IMR-90 (cell line): ENCODE data around the gene L1TD1. TPM values are rescaled to one million over a fixed set of nuclear protein-coding genes. Genes with fewer than 3 reads are reported as not detected.

Experiments
- ATAC-seq: fragments of 200-7000 bp; cut with Tn5 transposase; 2 replicates; pipeline ENCODE4 v1.9.1; 2020; ENCODE audit warnings: low read depth, mild to moderate bottlenecking, moderate library complexity
- BruUV-seq: library from RNA; stranded (reverse); fragments of 400-500 nt; replicated peaks from 2 replicates; lab custom pipeline; 2021; lab: Mats Ljungman, UMichigan
- CTCF ChIA-PET: fragments of 300-600 bp; formaldehyde crosslinking; extraction: SDS; loops from one replicate; lab custom pipeline; 2021; ENCODE audit warnings: antibody characterized with exemption; lab: Yijun Ruan, JAX
- POLR2A ChIA-PET: fragments of 300-600 bp; sonication (Branson Sonifier 250); formaldehyde crosslinking; loops from one replicate; lab custom pipeline; 2022; ENCODE audit warnings: antibody characterized with exemption; ENCODE audit not compliant: unreplicated experiment; lab: Charles Lee
- DNase-seq: peaks from one replicate; pipeline ENCODE4 v3.0.0; 2013
- H2AFZ ChIP-seq: replicated peaks from 2 replicates; pipeline ENCODE3; 2013; ENCODE audit warnings: low read length, mild to moderate bottlenecking; ENCODE audit not compliant: poor library complexity
- H2AK5ac ChIP-seq: 2 replicates; pipeline ENCODE4 v1.6.1; 2013; ENCODE audit warnings: low read depth, low read length, inconsistent platforms
- H2AK9ac ChIP-seq: replicated peaks from 2 replicates; pipeline ENCODE3; 2013; ENCODE audit warnings: mild to moderate bottlenecking, low read depth, low read length, moderate library complexity; ENCODE audit not compliant: poor library complexity
- H2BK120ac ChIP-seq: 2 replicates; pipeline ENCODE4 v1.6.1; 2013; ENCODE audit warnings: low read depth, low read length, inconsistent platforms
- H2BK15ac ChIP-seq: 3 replicates; pipeline ENCODE4 v1.6.1; 2013; ENCODE audit warnings: low read depth, low read length, inconsistent platforms
- H2BK20ac ChIP-seq: 2 replicates; pipeline ENCODE4 v1.6.1; 2013; ENCODE audit warnings: low read depth, mild to moderate bottlenecking, inconsistent platforms, low read length, moderate library complexity
- H2BK5ac ChIP-seq: 2 replicates; pipeline ENCODE4 v1.6.1; 2013; ENCODE audit warnings: mild to moderate bottlenecking, low read depth, low read length, inconsistent platforms; ENCODE audit not compliant: poor library complexity, severe bottlenecking
- H3K14ac ChIP-seq: replicated peaks from 2 replicates; pipeline ENCODE4 v1.6.1; 2013; ENCODE audit warnings: low read depth, low read length, inconsistent platforms
- H3K18ac ChIP-seq: 2 replicates; pipeline ENCODE4 v1.6.1; 2013; ENCODE audit warnings: low read depth, low read length, control low read depth
- H3K23ac ChIP-seq: 2 replicates; pipeline ENCODE4 v1.6.1; 2013; ENCODE audit warnings: low read depth, low read length, inconsistent platforms
- H3K27ac ChIP-seq: 2 replicates; pipeline ENCODE4 v1.5.1; 2013; ENCODE audit warnings: mild to moderate bottlenecking, control low read depth, low read length; ENCODE audit not compliant: insufficient read depth
- H3K27me3 ChIP-seq: 2 replicates; pipeline ENCODE4 v1.6.1; 2013; ENCODE audit warnings: low read length; ENCODE audit not compliant: control insufficient read depth, insufficient read depth
- H3K36me3 ChIP-seq: 2 replicates; pipeline ENCODE4 v1.6.1; 2013; ENCODE audit warnings: low read length, mixed read lengths; ENCODE audit not compliant: control insufficient read depth, insufficient read depth
- H3K4ac ChIP-seq: 2 replicates; pipeline ENCODE4 v1.6.1; 2013; ENCODE audit warnings: low read depth, low read length, inconsistent platforms
- H3K4me1 ChIP-seq: 2 replicates; pipeline ENCODE4 v1.6.1; 2013; ENCODE audit warnings: low read length, mixed read lengths; ENCODE audit not compliant: control insufficient read depth, insufficient read depth
- H3K4me2 ChIP-seq: 2 replicates; pipeline ENCODE4 v1.6.1; 2013; ENCODE audit warnings: low read depth, mild to moderate bottlenecking, control low read depth, low read length, moderate library complexity
- H3K4me3 ChIP-seq: 2 replicates; pipeline ENCODE4 v1.5.1; 2013; ENCODE audit warnings: low read depth, mild to moderate bottlenecking, control low read depth, low read length, moderate library complexity; ENCODE audit not compliant: insufficient read depth
- H3K56ac ChIP-seq: 2 replicates; pipeline ENCODE4 v1.6.1; 2013; ENCODE audit warnings: low read length, inconsistent platforms; ENCODE audit not compliant: insufficient read depth; ENCODE audit errors: extremely low read depth
- H3K79me1 ChIP-seq, 2 experiments: 2 replicates each; pipeline ENCODE4 v1.6.1; 2013; ENCODE audit warnings: low read length in 2 of 2, inconsistent platforms in 1 of 2, low read depth in 1 of 2
- H3K9ac ChIP-seq: 2 replicates; pipeline ENCODE4 v1.6.1; 2013; ENCODE audit warnings: low read depth, low read length, control low read depth
- H3K9me1 ChIP-seq: 2 replicates; pipeline ENCODE4 v1.6.1; 2013; ENCODE audit warnings: low read length, inconsistent platforms; ENCODE audit not compliant: insufficient read depth
- H3K9me3 ChIP-seq: 2 replicates; pipeline ENCODE4 v1.6.1; 2013; ENCODE audit warnings: low read length; ENCODE audit not compliant: control insufficient read depth, insufficient read depth
- H4K20me1 ChIP-seq: 2 replicates; pipeline ENCODE4 v1.6.1; 2013; ENCODE audit warnings: low read length, inconsistent platforms; ENCODE audit not compliant: insufficient read depth
- H4K5ac ChIP-seq: 2 replicates; pipeline ENCODE4 v1.6.1; 2013; ENCODE audit warnings: mild to moderate bottlenecking, low read depth, low read length, control low read depth
- H4K8ac ChIP-seq, 2 experiments: 2 replicates each; pipeline ENCODE4 v1.6.1; 2013; ENCODE audit warnings: low read depth in 2 of 2, low read length in 2 of 2, control low read depth in 1 of 2, inconsistent platforms in 1 of 2
- H4K91ac ChIP-seq: 2 replicates; pipeline ENCODE4 v1.6.1; 2013; ENCODE audit warnings: low read depth, low read length, inconsistent platforms; ENCODE audit not compliant: insufficient read depth
- BHLHE40 ChIP-seq: fragments of 150-350 bp; IDR thresholded peaks from 2 replicates; pipeline ENCODE4 v1.6.1; 2016; ENCODE audit warnings: mild to moderate bottlenecking, low read depth, low read length
- CEBPB ChIP-seq: IDR thresholded peaks from 2 replicates; pipeline ENCODE4 v1.6.1; 2012; ENCODE audit warnings: low read depth, low read length, improper control_type of control experiment
- CHD1 ChIP-seq: IDR thresholded peaks from 2 replicates; pipeline ENCODE4 v1.6.1; 2012; ENCODE audit warnings: low read depth, low read length, improper control_type of control experiment
- FOS ChIP-seq: fragments of 150-350 bp; IDR thresholded peaks from 2 replicates; pipeline ENCODE4 v1.6.1; 2016; ENCODE audit warnings: low read depth, low read length
- MAFK ChIP-seq: IDR thresholded peaks from 2 replicates; pipeline ENCODE4 v1.6.1; 2012; ENCODE audit warnings: low read depth, low read length, improper control_type of control experiment
- MAZ ChIP-seq: IDR thresholded peaks from 2 replicates; pipeline ENCODE4 v1.6.1; 2012; ENCODE audit warnings: low read depth, mild to moderate bottlenecking, low read length, improper control_type of control experiment, moderate library complexity, borderline replicate concordance
- NFE2L2 ChIP-seq: fragments of 150-350 bp; IDR thresholded peaks from 2 replicates; pipeline ENCODE4 v1.6.1; 2016; ENCODE audit warnings: low read depth, mild to moderate bottlenecking, low read length
- POLR2A ChIP-seq: IDR thresholded peaks from 2 replicates; pipeline ENCODE4 v1.6.1; 2012; ENCODE audit warnings: mild to moderate bottlenecking, low read depth, low read length
- RAD21 ChIP-seq: IDR thresholded peaks from 2 replicates; pipeline ENCODE4 v1.6.1; 2012; ENCODE audit warnings: low read length, improper control_type of control experiment
- RFX5 ChIP-seq: IDR thresholded peaks from 2 replicates; pipeline ENCODE4 v1.8.0; 2012; ENCODE audit warnings: low read depth, mild to moderate bottlenecking, low read length, moderate library complexity
- SMC3 ChIP-seq: fragments of 150-350 bp; IDR thresholded peaks from 2 replicates; pipeline ENCODE4 v1.6.1; 2016; ENCODE audit warnings: low read depth, mild to moderate bottlenecking, antibody characterized with exemption, low read length, moderate library complexity
- WGBS, 2 experiments: methylation state at CpG; one replicate each; pipeline versions ENCODE4 v1.1.5 to v1.1.7; 2013; ENCODE audit warnings: missing lambda C conversion rate in 2 of 2; ENCODE audit not compliant: insufficient read length in 1 of 2; ENCODE audit errors: extremely low coverage in 2 of 2; 5-methylcytosine and 5-hydroxymethylcytosine counted together
- dilution Hi-C: fragments of 300-500 bp; cut with HindIII; formaldehyde crosslinking; loops from one replicate; pipeline ENCODE4 v1.14.3; 2018; ENCODE audit warnings: low sequenced_read_pairs; ENCODE audit not compliant: unreplicated experiment
- in situ Hi-C: fragments of 300-500 bp; cut with MboI; formaldehyde crosslinking; loops from 3 replicates; pipeline ENCODE4 v1.14.3; 2019; ENCODE audit warnings: low sequenced_read_pairs, inconsistent platforms, mixed read lengths
- intact Hi-C: fragments of 100-400 bp; cut with micrococcal nuclease; formaldehyde crosslinking; loops from 2 replicates; pipeline ENCODE4 v1.10.0; 2022
- polyA plus RNA-seq, 3 experiments: library from polyadenylated mRNA; depleted of rRNA; stranded (reverse); fragments of >200 nt; gene quantifications; 2 replicates each; pipeline ENCODE4 v1.2.3, GENCODE V29; 2012; ENCODE audit warnings: low replicate concordance in 1 of 3
- total RNA-seq: library from RNA; depleted of rRNA; stranded (reverse); fragments of >200 nt; gene quantifications from 2 replicates; pipeline ENCODE4 v1.2.3, GENCODE V29; 2012
- TF ChIP-seq, protein P1 (sequence below): conservative IDR thresholded peaks from 2 replicates; pipeline ENCODE4 v1.5.1; 2012; ENCODE audit warnings: mild to moderate bottlenecking, low read depth, low read length, improper control_type of control experiment
- TF ChIP-seq, protein P2 (sequence below): fragments of 150-350 bp; IDR thresholded peaks from 2 replicates; pipeline ENCODE4 v1.6.1; 2016; ENCODE audit warnings: low read depth, mild to moderate bottlenecking, low read length, moderate library complexity, borderline replicate concordance
- TF ChIP-seq, protein P3 (sequence below): fragments of 150-350 bp; IDR thresholded peaks from 2 replicates; pipeline ENCODE4 v1.6.1; 2017; ENCODE audit warnings: mild to moderate bottlenecking, antibody characterized with exemption, low read length, low read depth

The L1TD1 gene
- total and polyA plus RNA-seq, 2 of the 4 experiments (the other 2 are of a cell fraction): not detected

DNA sequence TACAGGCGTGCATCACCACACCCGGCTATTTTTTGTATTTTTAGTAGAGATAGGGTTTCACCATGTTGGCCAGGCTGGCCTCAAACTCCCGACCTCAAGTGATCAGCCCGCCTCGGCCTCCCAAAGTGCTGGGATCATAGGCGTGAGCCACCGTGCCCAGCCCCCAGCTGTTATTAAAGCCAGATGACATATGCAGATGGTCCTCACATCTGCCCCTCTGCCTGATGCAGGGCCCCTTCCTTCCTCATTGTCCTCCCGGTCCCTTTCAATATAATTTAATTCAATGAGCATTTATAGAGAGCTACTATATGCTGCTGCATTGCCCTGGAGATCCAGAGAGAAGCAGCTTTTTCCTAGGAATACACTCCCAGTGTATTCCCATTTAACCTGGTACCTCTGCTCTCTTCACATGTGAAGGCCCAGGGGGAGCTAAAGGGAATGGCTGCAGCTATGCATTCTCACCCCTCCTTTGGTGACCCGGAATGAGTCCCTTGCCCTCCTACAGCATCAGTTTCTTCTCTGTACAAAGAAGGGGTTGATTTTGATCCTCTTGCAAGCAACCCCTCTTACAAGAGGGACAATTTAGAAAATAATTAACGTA is 55.6 kb downstream of the L1TD1 start:
- Histone ChIP-seq H4K5ac (no peak overlapping the region), H3K36me3 (no peaks in the 10 kb centered on the region), H2AFZ (no peak overlapping the region), H4K8ac (no peak overlapping the region), H3K27ac (no peak overlapping the region), H3K18ac (no peak overlapping the region), H3K4me3 (no peak overlapping the region), H3K14ac (no peak overlapping the region), H2AK9ac (no peak overlapping the region), H4K91ac (no peak overlapping the region), H3K9ac (no peak overlapping the region), H3K4me1 (no peaks in the 10 kb centered on the region), H2BK15ac (no peak overlapping the region), H3K79me1 (no peaks in the 10 kb centered on the region), H2BK120ac (no peak overlapping the region), H3K56ac (no peak overlapping the region), H4K20me1 (no peaks in the 10 kb centered on the region), H3K4ac (no peak overlapping the region), H3K9me1 (no peaks in the 10 kb centered on the region), H2BK5ac (no peak overlapping the region), H2AK5ac (no peak overlapping the region), H3K9me3 (peaks cover 4% of the 10 kb centered on the region; the same call in 1 of the 2 replicates), H2BK20ac (no peak overlapping the region), H3K27me3 (no peaks in the 10 kb centered on the region), H3K23ac (no peak overlapping the region), H3K4me2 (no peak overlapping the region)
- TF ChIP-seq NFE2L2 (no peak), RFX5 (no peak), MAZ (no peak), CEBPB (no peak), CHD1 (no peak), SMC3 (no peak), MAFK (no peak), RAD21 (no peak), BHLHE40 (no peak), FOS (no peak), POLR2A (no peak)
- TF ChIP-seq, protein P1, sequence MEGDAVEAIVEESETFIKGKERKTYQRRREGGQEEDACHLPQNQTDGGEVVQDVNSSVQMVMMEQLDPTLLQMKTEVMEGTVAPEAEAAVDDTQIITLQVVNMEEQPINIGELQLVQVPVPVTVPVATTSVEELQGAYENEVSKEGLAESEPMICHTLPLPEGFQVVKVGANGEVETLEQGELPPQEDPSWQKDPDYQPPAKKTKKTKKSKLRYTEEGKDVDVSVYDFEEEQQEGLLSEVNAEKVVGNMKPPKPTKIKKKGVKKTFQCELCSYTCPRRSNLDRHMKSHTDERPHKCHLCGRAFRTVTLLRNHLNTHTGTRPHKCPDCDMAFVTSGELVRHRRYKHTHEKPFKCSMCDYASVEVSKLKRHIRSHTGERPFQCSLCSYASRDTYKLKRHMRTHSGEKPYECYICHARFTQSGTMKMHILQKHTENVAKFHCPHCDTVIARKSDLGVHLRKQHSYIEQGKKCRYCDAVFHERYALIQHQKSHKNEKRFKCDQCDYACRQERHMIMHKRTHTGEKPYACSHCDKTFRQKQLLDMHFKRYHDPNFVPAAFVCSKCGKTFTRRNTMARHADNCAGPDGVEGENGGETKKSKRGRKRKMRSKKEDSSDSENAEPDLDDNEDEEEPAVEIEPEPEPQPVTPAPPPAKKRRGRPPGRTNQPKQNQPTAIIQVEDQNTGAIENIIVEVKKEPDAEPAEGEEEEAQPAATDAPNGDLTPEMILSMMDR: no peak
- TF ChIP-seq, protein P2, sequence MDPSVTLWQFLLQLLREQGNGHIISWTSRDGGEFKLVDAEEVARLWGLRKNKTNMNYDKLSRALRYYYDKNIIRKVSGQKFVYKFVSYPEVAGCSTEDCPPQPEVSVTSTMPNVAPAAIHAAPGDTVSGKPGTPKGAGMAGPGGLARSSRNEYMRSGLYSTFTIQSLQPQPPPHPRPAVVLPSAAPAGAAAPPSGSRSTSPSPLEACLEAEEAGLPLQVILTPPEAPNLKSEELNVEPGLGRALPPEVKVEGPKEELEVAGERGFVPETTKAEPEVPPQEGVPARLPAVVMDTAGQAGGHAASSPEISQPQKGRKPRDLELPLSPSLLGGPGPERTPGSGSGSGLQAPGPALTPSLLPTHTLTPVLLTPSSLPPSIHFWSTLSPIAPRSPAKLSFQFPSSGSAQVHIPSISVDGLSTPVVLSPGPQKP: no peak
- TF ChIP-seq, protein P3, sequence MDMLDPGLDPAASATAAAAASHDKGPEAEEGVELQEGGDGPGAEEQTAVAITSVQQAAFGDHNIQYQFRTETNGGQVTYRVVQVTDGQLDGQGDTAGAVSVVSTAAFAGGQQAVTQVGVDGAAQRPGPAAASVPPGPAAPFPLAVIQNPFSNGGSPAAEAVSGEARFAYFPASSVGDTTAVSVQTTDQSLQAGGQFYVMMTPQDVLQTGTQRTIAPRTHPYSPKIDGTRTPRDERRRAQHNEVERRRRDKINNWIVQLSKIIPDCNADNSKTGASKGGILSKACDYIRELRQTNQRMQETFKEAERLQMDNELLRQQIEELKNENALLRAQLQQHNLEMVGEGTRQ: no peak
- DNase-seq: no peak
- no peak for ATAC-seq
- dilution Hi-C loops (no loop called here), in situ Hi-C loops (no loop called here), intact Hi-C loops (no loop called here)
- BruUV-seq: no TSS peak
- 80% methylated on average over 2 of the region's 10 CpGs; no CpG with 5 or more reads in 1 of the 2 experiments for WGBS, 2 experiments
- ChIA-PET POLR2A (no interaction called here), CTCF (no interaction called here)
